ENCODE measurements around the gene KDM2B.

The KDM2B gene

DNA sequence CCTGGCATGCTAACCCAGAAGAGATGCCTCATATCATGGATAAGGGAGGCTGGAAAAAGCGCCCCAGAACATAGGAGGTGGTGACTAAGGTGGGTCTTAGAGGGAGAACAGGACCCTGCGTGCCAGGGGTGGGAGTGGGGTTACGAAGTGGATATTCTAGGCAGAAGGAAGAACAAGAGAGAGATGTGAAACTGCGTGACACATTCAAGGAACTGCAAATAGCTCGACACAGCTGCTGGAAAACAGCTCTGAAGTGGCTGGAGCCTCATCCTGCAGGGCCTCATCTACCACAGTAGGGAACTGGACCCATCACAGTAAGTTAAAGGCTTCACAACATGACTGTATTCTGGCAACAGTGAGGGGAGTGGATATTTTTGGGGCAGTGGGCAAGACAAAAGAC lies 119.8 kb downstream of the KDM2B start:
- no peak for DNase-seq (ENCODE audit: low read depth)

DNA sequence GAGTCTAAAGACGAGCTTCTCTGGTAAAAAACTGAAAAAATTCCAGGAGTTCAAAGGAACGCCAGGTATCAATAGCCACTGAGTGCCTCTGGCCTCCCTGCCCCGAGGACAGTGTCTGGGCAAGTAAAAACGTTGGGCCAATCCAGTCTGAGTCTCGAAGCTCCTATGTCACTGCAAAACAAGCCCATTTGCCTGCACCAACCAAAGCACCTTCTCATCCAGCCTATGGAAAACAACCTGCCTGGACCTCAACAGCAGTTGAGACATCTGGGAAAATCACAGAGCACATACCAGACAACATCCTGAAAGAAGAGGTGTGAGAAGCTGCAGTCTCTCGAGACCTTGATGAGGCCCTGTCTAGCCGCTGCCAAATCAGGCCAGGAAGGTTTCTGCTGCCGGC lies 124.3 kb downstream of the KDM2B start:
- no peak for DNase-seq (ENCODE audit: low read depth)

DNA sequence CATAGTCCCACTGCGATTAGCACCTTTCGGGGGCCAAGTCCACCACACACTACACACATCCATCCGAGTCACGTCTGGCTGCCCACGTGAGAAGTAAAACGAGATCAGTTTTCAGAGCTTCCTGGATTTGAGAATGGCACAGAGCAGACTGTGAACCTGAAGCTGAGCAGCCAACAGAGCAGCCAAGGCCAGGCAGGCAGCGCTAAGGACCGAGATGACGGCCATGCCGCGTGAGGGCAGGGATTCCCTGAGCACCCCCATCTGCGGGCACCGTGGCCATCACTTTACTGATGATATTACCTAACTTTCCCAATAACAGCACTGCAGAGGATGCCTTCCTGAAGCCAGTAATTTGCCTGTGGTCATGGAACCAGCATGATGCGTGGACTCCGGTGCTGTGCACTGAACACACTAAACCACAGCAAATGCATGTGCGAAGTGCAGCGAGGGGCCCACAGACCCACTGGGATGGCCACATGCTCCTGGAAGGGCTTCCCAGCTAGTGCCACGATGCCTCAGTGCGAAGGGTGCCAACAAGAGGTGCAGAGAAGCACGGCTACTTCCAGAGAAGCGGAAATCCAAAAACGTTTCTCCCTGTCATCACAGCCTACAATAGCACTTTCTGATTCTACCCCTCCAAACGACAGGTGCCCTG lies 124.9 kb downstream of the KDM2B start:
- no peak for DNase-seq (ENCODE audit: low read depth)

DNA sequence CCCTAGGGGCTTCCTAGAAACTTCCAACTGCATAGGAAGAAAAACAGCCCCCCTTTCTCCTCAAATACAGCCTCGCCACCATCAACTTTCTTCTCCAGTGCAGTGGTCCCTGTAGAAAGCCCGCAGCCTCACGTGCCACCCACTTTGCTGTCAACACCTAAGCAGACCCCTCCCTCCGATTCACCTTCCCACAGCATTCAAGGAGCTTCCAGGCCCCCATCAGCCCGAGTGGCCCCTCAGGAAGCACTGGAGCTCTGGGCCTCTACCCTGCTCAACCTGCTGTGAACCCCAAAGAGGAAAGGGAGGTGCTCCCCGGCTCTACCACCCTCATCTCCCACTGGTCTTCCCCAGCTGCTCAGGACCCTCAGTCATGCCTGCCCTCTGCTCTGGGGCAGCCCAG lies 125.9 kb downstream of the KDM2B start:
- DNase-seq (ENCODE audit: low read depth) = no peak

DNA sequence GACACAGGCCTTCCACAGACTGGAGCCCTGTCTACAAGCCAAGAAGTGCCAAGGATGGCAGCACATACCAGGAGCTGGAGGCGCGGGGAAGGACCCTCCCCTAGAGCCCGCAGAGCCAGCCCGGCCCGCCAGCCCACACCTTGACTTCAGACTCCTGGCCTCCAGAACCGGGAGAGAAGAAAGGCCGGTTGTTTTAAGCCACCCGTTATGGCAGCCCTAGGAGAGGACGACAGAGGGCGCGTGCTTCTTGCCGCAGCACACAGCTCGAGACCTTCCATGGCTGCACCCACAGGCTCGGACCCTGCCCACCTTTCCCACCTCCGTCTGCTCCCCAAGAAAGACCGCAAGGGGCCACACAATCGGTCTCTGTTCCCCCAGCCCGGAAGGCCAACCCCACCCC lies 127.2 kb downstream of the KDM2B start:
- no peak for DNase-seq (ENCODE audit: low read depth)

DNA sequence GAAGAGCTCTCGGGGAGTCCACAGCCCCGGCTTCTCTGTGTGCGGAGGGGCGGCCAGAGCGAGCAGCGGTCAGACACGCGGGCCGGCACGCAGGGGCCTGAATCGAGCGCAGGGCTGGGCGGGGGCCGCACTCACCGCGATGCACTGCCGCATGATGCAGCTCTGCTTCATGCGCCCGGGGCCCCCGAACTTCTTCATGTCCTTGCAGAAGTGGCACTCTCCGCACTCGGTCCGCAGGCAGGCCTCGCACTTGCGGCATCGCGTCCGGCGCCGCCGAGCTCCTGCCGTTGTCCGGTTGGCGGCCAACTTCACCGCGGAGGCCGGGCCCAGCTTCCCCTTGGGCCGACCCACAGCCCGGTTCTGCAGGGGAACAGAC lies 127.8 kb downstream of the KDM2B start:
- DNase-seq (ENCODE audit: low read depth) = no peak

DNA sequence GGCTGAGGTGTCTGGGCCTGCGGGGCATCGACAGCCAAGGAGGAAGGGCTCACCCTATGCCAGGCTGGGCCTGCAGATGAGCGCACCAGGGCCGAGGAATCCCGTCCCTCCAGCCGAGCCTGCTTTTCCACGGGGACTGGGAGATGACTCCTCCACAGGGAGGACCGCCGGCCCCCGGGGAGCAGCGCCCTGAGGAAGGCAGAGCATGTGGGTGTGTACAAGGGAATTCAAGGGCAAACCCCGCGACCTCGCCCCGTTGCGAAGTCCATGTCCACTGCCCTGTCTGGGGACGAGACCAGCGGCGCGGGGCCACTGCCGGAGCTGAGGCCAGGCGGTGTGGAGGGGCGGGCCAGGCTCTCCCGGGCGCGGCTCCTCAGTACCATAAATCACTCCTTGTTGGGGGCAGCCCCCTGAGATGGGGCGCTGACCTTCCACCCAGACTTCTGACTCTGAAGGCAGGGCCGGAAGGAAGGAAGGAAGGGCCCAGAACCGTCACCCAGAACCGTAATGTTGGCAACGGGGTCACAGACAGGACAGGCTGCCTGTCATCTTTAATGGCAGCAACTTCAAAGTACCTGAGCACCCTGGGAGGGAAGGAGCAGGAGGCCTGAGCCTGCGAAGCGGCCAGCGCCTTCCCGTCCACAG lies 128.4 kb downstream of the KDM2B start:
- no peak for DNase-seq (ENCODE audit: low read depth)

DNA sequence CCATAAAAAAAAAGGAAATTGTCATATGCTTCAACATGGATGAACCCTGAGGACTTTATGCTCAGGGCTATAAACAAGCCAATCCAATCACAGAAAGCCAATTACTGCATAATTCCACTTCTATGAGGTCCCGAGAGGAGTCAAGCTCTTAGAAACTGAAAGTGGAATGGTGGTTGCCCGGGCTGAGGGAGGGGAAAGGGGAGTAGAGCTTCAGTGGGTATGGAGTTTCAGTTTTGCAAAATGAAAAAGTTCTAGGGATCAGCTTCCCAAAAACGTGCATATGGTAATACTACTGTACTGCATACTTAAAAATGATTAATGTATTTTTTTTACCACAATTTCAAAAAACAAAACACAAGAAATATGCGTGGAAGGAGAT lies 128.9 kb downstream of the KDM2B start:
- no peak for DNase-seq (ENCODE audit: low read depth)

DNA sequence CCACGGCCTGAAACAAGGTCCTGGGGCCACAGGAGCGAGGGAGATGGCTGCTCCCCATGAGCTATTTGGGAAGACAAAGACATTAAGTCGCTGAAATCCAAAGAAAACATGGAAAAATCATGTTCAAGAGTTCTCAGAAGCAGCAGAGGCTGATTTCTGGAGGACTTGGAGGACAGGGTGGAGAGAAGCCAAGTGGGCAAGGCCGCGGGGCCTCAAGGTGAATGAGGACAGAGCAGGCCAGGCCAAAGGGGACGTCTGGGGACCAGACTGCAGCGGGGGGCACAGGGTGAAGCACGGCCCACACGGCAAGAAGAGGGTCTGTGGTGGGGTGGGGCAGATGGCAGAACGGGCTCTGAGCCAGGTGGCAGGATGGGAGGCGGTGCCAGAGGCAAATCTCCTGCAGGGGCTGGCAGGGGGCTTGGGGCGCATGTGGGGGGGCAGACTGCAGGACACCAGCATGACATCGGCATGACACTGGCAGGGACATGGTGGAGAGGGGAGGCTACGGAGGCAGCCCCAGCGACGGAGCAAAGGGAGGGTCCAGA lies 132.0 kb downstream of the KDM2B start:
- DNase-seq (ENCODE audit: low read depth) = no peak

DNA sequence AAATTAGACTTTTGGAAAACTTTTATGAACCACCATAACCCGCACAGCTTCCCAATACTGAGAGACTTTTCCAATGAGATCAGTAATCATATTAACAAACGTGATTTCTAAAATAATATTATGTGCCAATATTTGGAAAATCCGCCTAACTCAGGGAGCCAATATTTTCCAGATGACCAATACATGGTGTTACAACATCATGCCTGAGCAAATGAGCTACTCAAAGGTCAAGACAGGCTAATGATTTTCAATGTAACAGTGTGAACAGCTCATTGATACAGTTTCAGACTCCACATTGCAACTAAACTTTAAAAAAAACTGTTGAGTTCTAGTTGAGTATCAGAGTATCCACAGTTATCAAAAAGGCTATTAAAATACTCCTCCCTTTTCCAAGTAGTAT lies 134.1 kb downstream of the KDM2B start:
- no peak for DNase-seq (ENCODE audit: low read depth)

DNA sequence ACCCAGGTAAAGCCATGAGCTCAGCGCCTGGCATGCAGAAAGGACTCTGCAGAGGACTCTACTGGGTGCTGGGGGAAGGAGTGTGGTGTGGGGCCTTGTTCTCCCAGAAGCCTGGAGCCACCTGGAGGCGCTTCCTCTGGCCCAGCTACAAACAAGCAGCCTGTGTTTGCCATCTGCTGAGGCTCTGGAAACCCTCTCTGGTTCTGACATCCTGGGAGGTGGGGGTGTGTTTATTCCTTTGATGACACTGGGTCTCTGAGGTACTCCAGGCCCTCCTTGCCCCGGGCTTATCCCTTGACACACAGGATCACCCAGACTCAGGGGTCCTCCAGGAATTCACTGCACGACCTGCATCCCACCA lies 136.0 kb downstream of the KDM2B start:
- DNase-seq (ENCODE audit: low read depth) = no peak

DNA sequence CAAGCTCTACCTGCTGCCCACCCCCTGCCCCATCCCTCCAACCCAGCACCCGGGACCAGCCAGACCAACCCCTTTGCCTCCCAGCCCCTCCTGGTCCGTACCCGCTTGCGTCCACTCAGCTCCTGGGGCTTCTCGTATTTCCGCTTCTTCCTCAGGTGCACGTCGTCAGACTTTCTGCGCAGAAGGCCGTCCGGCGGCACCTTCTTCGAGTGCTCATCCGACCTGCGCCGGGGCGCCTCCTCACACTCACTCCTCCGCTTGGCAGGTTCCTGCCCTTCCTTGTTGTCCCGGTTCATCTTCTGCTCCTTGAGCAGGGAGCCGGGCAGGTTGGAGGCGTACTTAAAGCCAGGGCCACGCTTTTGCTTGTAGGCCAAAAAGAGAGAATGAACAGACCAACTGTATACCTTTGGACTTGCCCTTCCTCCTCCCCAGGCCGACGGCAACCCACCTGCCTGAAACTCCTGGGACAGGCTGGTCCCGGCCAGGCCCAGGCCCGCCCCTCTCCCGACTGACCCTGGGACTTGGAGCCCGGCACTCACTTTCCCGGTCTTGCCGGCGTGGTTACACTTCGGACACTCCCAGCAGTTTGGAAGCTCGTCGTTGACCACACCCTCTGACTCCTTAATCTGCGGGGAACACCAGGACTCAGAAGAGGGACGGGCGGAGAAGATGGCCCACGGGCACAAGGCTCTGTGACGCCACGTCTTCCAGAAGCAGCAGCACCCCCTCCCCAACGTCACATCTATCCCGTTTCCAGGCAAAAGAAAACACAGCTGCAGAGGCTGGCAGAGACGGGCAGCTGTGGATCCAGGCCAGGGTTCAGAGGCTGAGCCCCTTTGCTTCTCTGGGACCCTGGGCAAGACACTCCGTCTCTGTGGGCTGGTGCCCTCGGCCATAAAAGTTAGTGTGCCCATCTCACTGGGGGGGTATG lies 136.6 kb downstream of the KDM2B start:
- no peak for DNase-seq (ENCODE audit: low read depth)

DNA sequence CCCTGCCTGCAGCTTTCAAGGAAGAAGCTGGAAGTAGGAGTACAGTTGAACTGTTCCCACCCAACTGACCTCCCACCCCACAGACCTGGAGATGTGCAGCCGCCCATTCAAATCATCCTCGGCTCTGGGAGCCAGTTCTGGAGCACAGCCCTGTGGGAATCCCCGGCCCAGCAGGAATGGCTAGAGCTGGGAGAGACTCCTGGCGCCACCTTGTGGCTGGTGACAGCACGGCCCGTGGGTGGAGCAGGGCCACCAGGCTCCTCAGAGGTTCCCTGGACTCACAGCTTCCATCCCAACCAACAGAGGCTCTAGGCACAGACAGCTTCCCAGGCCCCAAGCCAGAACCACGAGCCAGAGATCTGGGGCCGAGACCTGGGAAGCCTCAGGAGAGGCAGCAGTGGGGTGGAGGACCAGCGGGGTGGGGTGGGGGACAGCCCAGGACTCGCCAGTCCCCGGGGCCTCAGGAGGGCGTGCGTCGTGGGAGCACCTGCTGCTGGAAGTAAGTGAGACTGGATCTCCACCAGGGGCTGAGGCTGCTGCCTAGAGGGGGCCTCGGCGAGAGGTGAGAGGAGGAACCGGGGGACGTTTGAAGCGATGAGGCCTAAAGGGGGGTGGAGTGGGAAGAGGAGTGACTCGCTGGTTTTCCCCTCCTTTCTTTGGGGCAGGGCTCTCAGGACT lies 137.5 kb downstream of the KDM2B start:
- peak; percentile 37 for DNase-seq (ENCODE audit: low read depth)

DNA sequence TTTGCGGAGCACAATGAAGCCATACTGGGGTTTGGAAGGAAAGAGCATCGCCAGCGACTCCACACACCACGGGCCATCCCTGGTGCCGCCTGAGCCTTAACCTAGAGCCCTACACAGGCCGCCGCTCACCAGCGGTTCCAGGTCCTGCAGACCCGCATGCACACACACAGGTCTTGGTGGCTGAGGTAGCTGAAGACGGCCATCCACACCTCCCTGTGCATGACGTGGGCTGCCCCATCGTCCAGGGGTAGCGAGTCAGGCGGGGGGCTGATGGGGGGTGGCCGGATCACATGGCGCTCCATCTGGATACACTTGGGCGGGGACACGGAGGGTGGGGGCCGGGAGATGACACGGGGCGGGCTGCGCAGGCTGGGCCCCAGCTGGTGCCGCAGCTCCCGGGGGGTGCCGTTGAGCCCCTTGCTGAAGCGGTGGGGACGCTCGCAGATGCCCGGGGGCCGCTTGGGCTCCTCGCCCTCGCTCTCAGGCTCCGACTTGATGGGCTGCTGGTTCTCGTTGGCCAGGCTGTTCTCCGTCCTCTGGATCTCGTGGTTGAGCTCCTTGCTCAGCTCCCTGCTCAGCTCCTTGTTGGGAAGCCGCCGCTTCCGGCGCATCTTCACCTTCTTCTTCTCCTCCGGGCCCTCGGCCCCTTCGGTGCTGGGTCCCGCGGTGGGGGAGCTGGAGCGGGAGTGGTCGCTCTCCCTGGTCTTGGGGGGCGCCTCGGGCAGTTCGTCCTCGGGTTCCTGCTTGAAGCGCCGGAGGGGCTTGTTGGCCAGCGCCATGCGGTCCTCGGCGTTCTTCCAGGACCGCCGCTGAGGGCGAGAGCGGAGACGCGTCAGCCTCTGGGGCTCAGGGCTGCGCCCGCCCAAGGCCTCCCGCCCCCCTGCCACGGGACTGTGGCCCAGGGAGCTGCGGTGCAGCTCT lies 138.5 kb downstream of the KDM2B start:
- no peak for DNase-seq (ENCODE audit: low read depth)

DNA sequence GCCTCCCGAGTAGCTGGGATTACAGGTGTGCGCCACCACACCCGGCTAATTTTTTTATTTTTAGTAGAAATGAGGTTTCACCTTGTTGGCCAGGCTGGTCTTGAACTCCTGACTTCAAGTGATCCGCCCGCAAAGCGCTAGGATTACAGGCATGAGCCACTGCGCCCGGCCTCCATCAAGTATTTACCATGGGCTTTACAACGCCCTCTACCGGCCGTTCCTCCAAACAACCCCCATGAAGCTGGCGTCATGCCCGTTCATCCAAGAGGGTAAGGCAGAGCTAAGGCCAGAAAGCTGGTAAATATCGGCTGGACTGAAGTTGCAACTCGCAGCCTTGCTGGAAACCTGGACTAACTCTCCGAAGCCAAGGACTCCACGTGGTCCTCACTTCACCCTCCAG lies 139.3 kb downstream of the KDM2B start:
- DNase-seq (ENCODE audit: low read depth) = no peak

DNA sequence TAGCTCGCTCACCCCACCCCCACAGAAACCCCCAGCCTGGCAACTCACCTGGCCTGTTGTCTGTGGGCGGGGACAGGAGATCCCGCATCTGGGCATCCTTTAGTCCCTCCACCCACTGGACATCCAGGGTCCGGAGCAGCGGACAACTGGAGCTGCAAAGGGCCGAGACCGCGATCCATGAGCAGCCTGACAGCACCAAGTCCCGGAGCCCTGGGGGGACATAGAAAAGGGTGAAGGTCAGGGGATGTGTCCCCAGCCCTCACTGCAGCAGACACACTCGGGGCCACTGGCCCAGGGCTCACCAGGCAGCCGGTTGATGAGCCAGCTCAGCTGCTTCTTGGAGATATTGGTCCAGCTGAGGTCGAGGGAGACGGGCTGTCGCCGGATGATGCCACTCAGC lies 140.1 kb downstream of the KDM2B start:
- no peak for DNase-seq (ENCODE audit: low read depth)

DNA sequence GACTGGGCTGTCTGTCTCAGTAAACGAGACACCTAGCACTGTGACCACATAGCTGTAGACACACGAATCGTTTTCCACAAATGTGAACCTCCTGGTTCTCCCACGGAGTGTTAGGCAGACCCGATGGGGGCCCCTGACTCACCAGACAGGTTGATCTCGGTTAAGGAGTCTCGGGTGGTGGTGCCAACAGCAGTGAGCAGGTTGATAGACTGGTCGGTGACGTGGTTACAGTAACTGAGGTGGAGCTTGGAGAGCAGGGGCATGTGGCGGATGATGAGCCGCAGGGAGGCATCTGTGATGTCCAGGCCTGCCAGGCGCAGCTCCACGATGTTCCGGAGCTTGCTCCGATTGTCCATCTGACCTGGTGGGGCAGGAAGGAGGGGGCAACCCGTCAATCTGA lies 141.1 kb downstream of the KDM2B start:
- DNase-seq (ENCODE audit: low read depth) = no peak

DNA sequence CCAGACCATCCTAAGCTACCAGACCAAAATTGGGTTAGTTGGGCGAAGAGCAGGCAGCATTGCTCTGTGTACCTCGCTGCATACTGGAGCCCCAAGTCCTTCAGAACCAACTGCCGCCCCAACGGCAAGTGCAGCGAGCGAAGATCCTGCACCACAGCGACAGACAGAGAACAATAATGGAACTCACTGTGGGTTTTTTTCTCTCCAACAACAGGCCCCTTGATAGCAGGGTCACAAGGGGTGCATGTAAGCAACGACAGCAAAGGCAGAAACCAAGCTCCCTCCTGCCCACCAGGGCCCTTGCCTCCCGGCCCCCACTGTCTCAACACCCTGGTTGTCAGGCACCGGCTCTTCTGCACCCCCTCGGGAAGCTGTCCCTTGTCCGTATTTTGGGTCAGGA lies 141.9 kb downstream of the KDM2B start:
- DNase-seq (ENCODE audit: low read depth) = no peak

DNA sequence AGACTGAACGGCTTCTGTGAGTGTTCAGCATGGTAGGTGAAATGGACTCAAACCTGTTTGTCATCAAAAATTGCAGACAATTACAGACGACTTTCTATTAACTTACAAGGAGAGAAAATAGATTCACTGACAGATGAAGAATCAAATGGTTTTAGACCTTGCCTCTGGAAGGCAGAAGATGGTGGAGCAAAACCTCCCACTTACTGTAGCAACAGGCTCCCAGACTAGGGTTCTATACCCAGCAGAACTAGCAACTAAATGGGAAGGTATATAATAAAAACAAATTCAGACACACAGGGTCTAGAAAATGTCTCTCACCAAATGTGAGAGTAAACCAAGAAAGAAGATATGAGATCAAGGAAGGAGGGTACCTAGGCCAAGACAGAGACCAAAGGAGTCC lies 144.1 kb downstream of the KDM2B start:
- no peak for DNase-seq (ENCODE audit: low read depth)

DNA sequence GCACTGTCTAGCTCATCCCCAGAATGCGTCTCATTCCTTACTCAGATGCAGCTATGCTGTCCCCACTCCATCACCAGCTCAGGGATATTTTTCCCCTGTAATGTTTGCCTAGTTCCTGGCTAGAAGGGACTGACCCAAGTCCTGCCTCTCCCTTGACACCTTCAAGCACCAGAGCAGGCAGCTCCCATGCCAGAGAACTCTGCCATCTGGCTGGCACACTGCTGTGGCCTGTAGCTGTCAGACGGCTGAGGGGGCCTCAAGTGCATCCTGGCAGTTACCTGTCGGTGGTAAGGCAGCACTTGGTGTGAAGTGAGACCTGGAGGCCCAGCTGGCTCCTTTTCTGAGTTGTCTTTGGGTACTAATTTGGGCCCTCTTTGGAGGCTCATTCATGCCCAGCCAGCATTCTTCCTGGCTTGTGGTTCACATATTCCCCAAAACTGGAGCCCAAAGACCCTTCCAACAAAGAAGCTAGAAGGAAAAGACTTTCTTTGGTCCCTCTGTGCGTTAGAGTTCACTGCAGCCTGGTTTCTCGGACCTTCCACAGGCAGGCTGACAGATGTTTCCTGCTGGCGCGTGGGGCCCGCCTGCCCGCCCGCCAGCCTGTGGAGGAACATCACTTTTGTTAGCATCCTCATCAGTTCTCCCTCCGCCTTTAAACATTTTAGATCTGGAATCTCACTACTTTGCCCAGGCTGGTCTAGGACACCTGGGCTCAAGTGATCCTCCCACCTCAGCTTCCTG lies 147.9 kb downstream of the KDM2B start:
- DNase-seq (ENCODE audit: low read depth) = no peak

Data from stimulated activated CD8-positive, alpha-beta memory T cell treated with anti-CD3 and anti-CD28 coated beads, Interleukin-15, amount 100 ng/mL, for 1 hour (primary cell).